Right lobe of liver (tissue), 4 donors: ENCODE results near the gene ARID3A.

Experiments
- POLR2A ChIP-seq: fragments of 450-650 bp; IDR thresholded peaks from one replicate; pipeline ENCODE4 v1.6.1; 2017; ENCODE audit warnings: antibody characterized with exemption, mild to moderate bottlenecking
- TF ChIP-seq, protein P1 (sequence below), 4 donors: fragments of 200-600 bp in 3 of 4; fragments of 450-650 bp in 1 of 4; IDR thresholded peaks; one replicate each; pipeline versions ENCODE4 v1.5.1 to v1.8.0; 2016 to 2022; ENCODE audit warnings: antibody characterized with exemption in 4 of 4, mild to moderate bottlenecking in 2 of 4
- donor health status: DM: no; HTN: no; CAD: no.
- donor health status: DM: no; HTN: no; CAD: no.
- donor health status: DM: no; HTN: yes; CAD: no.

DNA sequence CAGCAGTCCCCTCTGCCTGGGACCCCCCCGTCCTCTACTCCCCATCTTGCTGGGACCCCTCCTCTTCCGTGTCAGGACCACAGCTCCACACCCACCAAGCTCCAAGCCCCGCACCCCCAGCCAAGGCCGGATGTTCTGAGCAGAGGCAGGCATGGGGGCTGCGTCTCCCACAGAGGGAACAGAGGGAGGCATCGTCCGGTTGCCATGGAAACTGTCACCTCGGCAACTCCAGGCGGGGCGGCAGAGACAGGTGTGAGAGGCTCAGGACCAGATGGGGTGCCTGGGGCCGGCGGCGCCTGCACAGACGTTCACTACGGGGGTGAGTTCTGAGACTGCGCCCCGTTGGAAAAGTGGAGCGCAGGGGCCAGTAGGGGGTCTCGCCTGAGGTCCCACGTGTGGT is 27.2 kb upstream of the ARID3A start:
- TF ChIP-seq, protein P1, sequence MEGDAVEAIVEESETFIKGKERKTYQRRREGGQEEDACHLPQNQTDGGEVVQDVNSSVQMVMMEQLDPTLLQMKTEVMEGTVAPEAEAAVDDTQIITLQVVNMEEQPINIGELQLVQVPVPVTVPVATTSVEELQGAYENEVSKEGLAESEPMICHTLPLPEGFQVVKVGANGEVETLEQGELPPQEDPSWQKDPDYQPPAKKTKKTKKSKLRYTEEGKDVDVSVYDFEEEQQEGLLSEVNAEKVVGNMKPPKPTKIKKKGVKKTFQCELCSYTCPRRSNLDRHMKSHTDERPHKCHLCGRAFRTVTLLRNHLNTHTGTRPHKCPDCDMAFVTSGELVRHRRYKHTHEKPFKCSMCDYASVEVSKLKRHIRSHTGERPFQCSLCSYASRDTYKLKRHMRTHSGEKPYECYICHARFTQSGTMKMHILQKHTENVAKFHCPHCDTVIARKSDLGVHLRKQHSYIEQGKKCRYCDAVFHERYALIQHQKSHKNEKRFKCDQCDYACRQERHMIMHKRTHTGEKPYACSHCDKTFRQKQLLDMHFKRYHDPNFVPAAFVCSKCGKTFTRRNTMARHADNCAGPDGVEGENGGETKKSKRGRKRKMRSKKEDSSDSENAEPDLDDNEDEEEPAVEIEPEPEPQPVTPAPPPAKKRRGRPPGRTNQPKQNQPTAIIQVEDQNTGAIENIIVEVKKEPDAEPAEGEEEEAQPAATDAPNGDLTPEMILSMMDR (IDR thresholded peaks at IDR 0.05): no peak
- no peak for TF ChIP-seq POLR2A
